ENCODE data around the gene DSTYK. TPM values are rescaled to one million over a fixed set of nuclear protein-coding genes. Genes with fewer than 3 reads are reported as not detected.
"Not testable (repeated sequence)": the region's sequence is repeated elsewhere in the genome, so short reads cannot be mapped to it uniquely, and the experiment has no call there.

Gene DSTYK
- total RNA-seq, 1 donor from 2014 or later = 8.1 TPM

DNA sequence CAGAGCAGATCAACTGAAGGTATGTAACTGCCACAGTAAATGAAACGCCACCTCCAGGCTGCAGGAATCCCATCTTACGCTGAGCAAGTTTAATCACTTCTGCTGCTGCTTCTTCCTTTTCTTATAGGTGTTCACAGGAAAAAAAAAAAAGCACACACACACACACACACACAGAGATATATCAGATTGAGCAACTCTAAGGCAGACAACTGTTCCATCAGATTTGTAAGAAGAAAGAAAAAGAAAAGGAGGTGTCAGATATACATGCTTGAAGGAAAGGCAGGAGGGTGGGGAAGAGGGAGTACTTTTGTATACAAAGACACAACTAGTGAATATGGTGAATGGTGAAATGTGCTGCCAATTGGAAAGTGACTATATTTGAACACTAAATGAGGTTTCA lies 28.6 kb downstream of the DSTYK start:
- no peaks in the 10 kb centered on the region for H3K27me3 ChIP-seq
- DNase-seq (ENCODE audit: low spot score in 2 of 2) = no peak
- H3K9me3 ChIP-seq = no peaks in the 10 kb centered on the region
- H3K4me1 ChIP-seq = peaks cover 0 to 7% of the 10 kb centered on the region in 2 donors
- TF ChIP-seq, protein P1, sequence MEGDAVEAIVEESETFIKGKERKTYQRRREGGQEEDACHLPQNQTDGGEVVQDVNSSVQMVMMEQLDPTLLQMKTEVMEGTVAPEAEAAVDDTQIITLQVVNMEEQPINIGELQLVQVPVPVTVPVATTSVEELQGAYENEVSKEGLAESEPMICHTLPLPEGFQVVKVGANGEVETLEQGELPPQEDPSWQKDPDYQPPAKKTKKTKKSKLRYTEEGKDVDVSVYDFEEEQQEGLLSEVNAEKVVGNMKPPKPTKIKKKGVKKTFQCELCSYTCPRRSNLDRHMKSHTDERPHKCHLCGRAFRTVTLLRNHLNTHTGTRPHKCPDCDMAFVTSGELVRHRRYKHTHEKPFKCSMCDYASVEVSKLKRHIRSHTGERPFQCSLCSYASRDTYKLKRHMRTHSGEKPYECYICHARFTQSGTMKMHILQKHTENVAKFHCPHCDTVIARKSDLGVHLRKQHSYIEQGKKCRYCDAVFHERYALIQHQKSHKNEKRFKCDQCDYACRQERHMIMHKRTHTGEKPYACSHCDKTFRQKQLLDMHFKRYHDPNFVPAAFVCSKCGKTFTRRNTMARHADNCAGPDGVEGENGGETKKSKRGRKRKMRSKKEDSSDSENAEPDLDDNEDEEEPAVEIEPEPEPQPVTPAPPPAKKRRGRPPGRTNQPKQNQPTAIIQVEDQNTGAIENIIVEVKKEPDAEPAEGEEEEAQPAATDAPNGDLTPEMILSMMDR (IDR thresholded peaks at IDR 0.05) = no peak
- intact Hi-C loops (cut with DNase I) = no loop called here
- no peak overlapping the region for H3K27ac ChIP-seq
- H3K36me3 ChIP-seq = peaks cover 0 to 14% of the 10 kb centered on the region in 2 donors
- no peak overlapping the region for H3K4me3 ChIP-seq

DNA sequence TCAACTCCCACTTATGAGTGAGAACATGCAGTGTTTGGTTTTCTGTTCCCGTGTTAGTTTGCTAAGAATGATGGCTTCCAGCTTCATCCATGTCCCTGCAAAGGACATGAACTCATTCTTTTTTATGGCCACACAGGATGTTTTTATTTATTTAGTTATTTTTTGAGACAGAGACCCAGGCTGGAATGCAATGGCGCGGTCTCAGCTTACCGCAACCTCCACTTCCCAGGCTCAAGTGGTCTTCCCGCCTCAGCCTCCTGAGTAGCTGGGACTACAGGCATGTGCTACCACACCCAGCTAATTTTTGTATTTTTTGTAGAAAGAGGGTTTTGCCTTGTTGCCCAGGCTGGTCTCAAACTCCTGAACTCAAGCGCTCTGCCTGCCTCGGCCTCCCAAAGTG lies 31.2 kb downstream of the DSTYK start:
- H3K27me3 ChIP-seq; H3K4me3 ChIP-seq; DNase-seq (ENCODE audit: low spot score in 2 of 2); H3K9me3 ChIP-seq; intact Hi-C loops (cut with DNase I); H3K36me3 ChIP-seq; H3K27ac ChIP-seq; H3K4me1 ChIP-seq: not testable (repeated sequence)

DNA sequence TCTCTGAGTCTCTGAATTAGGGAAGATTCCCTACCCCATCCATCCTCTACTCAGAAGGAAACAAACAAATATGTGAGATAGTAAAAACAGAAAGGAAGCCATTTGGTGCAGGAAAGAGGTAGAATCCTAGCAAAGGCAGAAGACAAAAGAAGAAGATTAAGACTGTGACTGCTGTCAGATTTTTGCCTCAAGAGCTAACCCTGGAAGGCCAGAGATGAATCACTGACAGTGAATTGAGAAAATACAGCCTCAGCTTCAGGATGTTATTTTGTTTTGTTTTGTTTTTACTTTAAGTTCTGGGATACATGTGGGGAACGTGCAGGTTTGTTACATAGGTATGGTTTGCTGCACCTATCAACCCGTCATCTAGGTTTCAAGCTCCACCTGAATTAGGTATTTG lies 31.7 kb downstream of the DSTYK start:
- DNase-seq (ENCODE audit: low spot score in 2 of 2) = no peak
- intact Hi-C loops (cut with DNase I) = loop anchor here (5.0 kb wide), 1 partner anchor 77 kb away; no protein-coding TSS in a partner anchor
- H3K4me3 ChIP-seq = no peak overlapping the region
- no peaks in the 10 kb centered on the region for H3K9me3 ChIP-seq
- no peak overlapping the region for H3K27ac ChIP-seq
- no peaks in the 10 kb centered on the region for H3K27me3 ChIP-seq
- TF ChIP-seq, protein P1 (IDR thresholded peaks at IDR 0.05) = no peak
- no peaks in the 10 kb centered on the region for H3K36me3 ChIP-seq
- peaks cover 0 to 9% of the 10 kb centered on the region in 2 donors for H3K4me1 ChIP-seq

DNA sequence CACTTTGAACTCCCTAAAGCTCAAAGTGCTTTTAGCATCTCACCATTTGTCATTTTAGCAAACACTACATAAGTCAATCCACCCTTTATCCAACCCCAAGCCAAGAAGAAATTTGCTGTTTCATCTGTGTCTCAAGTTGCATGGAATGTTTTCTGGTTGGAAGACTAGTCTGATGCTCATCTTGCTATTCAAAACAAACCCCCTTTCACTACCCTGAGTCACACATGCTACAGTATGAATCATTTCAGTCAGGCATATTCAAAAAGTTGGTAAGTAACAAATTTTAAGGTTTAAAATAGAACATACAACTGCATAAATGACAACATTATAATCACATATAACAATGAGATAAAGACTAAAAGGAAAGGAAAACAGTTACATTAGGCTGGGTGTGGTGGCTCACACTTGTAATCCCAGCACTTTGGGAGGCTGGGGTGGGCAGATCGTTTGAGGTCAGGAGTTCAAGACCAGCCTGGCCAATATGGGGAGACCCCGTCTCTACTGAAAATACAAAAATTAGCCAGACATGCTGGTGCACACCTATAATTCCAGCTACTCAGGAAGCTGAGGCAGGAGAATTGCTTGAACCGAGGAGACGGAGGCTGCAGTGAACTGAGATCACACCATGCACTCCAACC lies 38.7 kb downstream of the DSTYK start:
- Histone ChIP-seq H3K27ac (no peak overlapping the region), H3K4me1 (peaks cover 0 to 2% of the 10 kb centered on the region in 2 donors), H3K27me3 (no peaks in the 10 kb centered on the region), H3K4me3 (no peak overlapping the region), H3K36me3 (peaks cover 10 to 26% of the 10 kb centered on the region in 2 donors), H3K9me3 (no peaks in the 10 kb centered on the region)
- intact Hi-C loops (cut with DNase I) = no loop called here
- TF ChIP-seq, protein P1 (IDR thresholded peaks at IDR 0.05) = no peak
- DNase-seq (ENCODE audit: low spot score in 2 of 2) = no peak

DNA sequence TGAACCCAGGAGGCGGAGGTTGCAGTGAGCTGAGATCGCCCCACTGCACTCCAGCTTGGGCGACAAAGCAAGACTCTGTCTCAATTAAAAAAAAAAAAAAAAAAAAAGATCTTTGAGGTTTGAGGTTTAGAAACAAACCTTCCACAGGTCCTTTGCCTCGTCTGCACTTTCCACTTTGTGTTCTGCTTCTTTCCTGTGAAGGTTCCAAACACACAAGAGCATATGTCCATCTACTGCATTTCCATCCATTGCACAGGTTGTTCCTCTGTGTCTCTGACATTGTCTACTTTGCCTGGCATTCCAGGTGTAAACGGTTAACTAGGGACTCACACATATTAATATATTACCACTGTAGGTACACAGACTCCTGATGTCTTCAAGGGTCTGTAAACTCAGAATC lies 40.1 kb downstream of the DSTYK start:
- Histone ChIP-seq H3K4me1 (peaks cover 0 to 2% of the 10 kb centered on the region in 2 donors), H3K27me3 (no peaks in the 10 kb centered on the region), H3K36me3 (peaks cover 11 to 40% of the 10 kb centered on the region in 2 donors), H3K4me3 (no peak overlapping the region), H3K27ac (no peak overlapping the region), H3K9me3 (no peaks in the 10 kb centered on the region)
- intact Hi-C loops (cut with DNase I) = no loop called here
- TF ChIP-seq, protein P1 (IDR thresholded peaks at IDR 0.05) = no peak
- DNase-seq (ENCODE audit: low spot score in 2 of 2) = no peak

DNA sequence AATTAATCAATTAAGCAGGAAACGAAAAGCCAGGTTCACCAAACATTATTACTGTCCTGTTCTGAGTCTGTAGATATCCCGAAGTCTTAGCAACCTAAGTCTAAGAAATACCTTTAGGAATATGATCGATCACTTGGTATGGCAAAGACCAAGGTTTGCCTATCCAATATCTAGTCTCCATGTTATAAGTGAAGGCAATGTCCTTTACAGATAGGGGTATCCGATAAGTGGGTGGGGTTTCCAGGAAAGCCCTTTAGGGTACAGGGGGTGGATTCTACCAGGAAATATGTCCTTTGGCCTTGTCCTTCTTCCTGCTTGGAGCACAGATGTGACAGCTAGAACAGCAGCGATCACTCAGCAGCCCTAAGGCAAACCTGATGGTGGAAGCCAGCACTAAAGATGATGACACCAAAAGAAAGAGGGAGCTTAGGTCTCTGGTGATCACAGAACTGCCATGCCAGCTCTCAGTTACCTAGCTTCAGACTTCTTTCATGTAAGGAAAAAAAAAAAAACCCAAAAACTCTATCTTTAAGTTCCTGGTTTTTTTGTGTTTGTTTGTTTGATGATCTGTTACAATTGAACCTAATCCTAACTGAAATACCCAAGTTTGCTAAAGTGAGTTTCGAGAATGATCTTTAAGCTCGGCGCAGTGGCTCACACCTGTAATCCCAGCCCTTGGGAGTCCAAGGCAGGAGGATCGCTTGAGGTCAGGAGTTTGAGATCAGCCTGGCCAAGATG lies 40.8 kb downstream of the DSTYK start:
- no peak overlapping the region for H3K27ac ChIP-seq
- H3K36me3 ChIP-seq = peaks cover 14 to 41% of the 10 kb centered on the region in 2 donors
- DNase-seq (ENCODE audit: low spot score in 2 of 2) = no peak
- no peaks in the 10 kb centered on the region for H3K27me3 ChIP-seq
- no peaks in the 10 kb centered on the region for H3K9me3 ChIP-seq
- TF ChIP-seq, protein P1 (IDR thresholded peaks at IDR 0.05) = no peak
- intact Hi-C loops (cut with DNase I) = no loop called here
- no peaks in the 10 kb centered on the region for H3K4me1 ChIP-seq
- no peak overlapping the region for H3K4me3 ChIP-seq
